ENCODE data around the gene CFAP251.

DNA sequence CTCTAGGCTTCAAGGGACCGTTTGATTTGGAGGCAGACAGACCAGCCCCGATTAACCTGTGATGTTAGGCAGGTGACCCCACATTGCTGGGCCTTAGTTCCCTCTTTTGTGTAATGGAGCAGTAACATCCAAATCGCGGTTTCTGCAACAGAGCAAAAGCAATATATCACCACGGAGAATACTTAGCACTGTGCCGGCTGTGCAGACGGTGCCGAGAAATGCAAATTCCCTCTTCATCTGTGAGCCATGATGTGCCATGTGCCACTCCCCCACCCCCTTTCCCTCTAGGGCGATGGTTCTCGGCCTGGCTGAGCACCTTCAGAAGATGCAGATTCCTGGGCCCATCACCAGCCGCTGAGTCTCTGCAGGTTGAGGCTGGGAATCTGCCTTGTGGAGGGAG lies 114.2 kb downstream of the CFAP251 start:
- TF ChIP-seq ZBTB33 (IDR thresholded peaks at IDR 0.05) (no peak), ZNF274 (IDR thresholded peaks at IDR 0.05; ENCODE audit: insufficient read depth, insufficient read length) (no peak), NFYB (IDR thresholded peaks at IDR 0.05; ENCODE audit: insufficient read depth, low read depth, low read length) (no peak), E2F8 (IDR thresholded peaks at IDR 0.05; ENCODE audit: low read depth, partially characterized antibody) (no peak)

All from GM12878 (cell line).